ENCODE results near the gene STK32B.

Gene STK32B

GRCh38 chr4:5383191-5383980, 332.1 kb downstream of the STK32B start:
- DNase-seq (ENCODE audit: low read depth in 3 of 3, low spot score in 1 of 3) = no peak

DNA sequence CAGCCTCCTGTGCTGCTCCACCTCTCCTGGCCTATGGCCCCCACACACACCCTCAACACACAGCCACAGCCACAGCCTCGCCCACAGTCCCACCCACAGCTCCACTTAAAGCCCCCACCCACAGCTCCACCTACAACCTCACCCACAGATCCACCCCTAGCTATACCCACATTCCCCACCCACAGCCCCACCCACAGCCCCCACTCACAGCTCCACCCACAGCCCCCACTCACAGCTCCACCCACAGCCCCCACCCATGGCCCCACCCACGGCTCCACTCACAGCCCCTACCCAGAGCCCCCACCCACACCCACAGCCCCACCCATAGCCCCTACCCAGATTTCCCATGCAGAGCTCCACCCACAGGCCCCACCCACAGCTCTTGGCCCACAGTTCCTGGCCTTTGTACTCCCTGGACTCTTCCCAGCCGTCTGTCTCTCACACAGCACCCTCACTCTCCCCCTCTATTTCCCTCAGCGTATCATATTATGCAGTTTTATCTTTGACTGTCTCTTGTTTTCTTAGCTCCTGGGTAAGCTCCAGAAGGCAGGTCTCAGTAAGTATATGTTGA, 334.5 kb downstream of the STK32B start:
- no peak for DNase-seq (ENCODE audit: low read depth in 3 of 3, low spot score in 1 of 3)

- DNase-seq (ENCODE audit: low read depth in 3 of 3, low spot score in 1 of 3) = no peak
Observed at GRCh38 chr4:5386921-5387320, 335.6 kb downstream of the STK32B start.

GRCh38 chr4:5387457-5387856, 336.2 kb downstream of the STK32B start:
- no peak for DNase-seq (ENCODE audit: low read depth in 3 of 3, low spot score in 1 of 3)

DNA sequence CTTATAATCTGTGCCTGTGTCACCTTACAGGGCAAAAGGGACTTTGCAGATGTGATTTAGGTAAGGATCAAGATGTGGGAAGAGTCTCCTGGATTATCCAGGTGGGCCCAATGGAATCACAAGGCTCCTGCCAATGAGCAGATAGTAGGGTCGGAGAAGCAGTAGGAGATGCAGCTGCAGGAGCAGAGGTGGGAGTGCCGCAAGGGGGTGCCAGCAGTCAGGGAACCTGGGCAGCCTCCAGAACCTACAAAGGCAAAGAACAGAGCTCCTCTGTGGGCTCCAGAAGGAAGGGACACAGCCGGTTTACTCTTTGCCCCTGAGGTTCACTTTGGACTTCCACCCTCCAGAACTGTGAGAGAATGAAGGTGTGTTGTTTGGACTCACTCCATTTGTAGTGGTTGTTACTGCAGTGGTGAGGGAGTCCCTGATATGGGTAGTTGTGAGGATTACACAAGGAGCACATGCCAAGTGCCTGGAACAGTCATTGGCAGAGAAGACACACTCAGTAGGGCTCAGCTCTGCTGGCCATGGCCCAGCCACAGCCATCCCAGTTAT, 338.6 kb downstream of the STK32B start:
- DNase-seq (ENCODE audit: low read depth in 3 of 3, low spot score in 1 of 3) = no peak

- DNase-seq (ENCODE audit: low read depth in 3 of 3, low spot score in 1 of 3) = no peak
Observed at GRCh38 chr4:5391492-5391891, 340.2 kb downstream of the STK32B start.

DNA sequence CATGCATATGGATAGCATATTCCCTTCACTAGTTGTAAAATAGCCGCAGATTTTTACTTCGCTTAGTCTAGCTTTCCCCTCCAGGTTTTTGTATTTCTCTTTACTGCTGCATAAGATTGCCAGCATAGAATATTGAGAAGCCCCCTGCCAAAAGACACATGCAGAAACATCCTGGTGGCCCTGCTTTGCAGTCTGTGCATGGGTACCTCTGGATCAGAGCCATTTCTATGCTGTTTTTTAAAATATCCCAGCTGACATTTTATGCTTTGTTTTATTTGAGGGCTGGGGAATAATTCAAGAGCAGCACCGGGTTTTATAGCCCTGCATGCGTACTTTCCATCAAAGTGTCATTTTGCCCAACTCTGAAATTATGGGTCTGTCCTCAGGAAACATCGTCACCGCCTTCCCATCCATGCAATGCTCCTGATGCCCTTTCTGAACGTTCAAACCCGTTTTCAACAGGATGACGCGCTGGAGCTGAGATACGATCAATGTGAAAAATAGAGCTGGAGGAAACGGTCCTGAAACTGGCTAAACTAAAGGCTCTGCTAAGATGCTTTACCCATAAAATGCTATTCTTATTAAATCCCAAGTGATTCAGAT, 342.7 kb downstream of the STK32B start:
- DNase-seq (ENCODE audit: low read depth in 3 of 3, low spot score in 1 of 3) = no peak

GRCh38 chr4:5395781-5396180, 344.5 kb downstream of the STK32B start:
- no peak for DNase-seq (ENCODE audit: low read depth in 3 of 3, low spot score in 1 of 3)

GRCh38 chr4:5398056-5398455, 346.8 kb downstream of the STK32B start:
- DNase-seq (ENCODE audit: low read depth in 3 of 3, low spot score in 1 of 3) = no peak

- no peak for DNase-seq (ENCODE audit: low read depth in 3 of 3, low spot score in 1 of 3)
Observed at GRCh38 chr4:5399124-5399523, 347.8 kb downstream of the STK32B start.

DNA sequence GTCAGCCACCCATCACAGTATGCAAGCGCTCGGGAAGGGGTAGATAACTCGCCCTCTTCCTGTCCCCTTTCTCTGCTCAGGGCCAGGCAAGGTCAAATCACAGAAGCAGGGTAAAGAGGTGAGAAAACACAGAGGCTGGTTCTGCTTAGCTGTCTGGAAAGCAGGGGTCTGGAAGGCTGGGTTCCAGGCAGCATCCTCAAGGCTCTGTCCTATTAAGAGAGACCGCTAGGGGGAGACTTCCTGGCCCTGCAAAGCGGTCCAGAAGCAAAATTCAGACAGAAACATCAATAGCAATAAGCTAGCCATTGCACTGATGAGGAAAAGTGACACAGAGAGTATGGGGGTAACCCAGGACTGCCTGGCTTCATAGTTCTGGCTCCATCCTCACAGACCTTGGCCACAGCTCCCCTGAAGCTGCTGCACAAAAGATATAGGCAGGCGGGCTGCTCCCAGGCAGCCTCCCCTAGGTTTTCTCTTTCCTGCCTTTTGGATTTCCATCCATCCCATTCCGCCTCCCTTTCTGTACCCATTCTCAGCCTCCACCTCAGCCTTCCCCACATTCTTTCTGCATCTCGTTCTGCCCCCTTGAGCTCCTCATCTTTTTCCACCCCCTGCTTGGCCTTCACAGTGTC, 348.6 kb downstream of the STK32B start:
- no peak for DNase-seq (ENCODE audit: low read depth in 3 of 3, low spot score in 1 of 3)

- no peak for DNase-seq (ENCODE audit: low read depth in 3 of 3, low spot score in 1 of 3)
Observed at GRCh38 chr4:5403746-5404497, 352.6 kb downstream of the STK32B start.

- no peak for DNase-seq (ENCODE audit: low read depth in 3 of 3, low spot score in 1 of 3)
Observed at GRCh38 chr4:5409237-5409636, 358.0 kb downstream of the STK32B start.

DNA sequence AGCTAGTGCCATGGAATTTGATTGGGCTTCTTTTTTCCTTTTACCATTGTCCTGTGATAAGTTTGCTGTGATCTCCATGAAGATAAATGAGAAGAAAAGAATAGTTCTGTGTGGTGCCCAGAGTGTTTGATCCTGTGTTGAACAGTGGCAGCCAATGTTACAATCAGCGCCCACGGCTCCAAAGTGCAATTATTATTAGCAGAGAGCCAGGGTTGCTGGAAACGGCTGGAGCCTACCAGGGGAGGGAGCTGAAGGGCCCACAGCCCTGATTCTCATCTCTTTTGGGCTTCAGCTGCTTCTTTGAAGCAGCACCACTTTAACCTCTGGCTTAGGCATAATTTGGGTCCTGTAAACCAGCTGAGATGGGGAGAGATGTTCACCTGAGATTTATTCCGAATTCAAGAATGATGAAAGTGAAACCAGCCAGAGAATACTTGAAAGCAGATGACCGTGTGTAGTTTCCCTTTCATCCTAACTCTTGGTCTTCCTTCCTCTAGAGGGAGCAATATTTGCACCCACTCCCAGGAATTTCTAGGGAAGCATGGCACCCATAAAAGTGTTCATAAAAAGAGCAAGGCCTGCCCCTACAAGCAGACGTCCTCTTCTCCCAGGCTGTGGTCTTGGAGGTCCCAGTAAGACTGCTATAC, 358.8 kb downstream of the STK32B start:
- no peak for DNase-seq (ENCODE audit: low read depth in 3 of 3, low spot score in 1 of 3)

- no peak for DNase-seq (ENCODE audit: low read depth in 3 of 3, low spot score in 1 of 3)
Observed at GRCh38 chr4:5412296-5412695, 361.0 kb downstream of the STK32B start.

DNA sequence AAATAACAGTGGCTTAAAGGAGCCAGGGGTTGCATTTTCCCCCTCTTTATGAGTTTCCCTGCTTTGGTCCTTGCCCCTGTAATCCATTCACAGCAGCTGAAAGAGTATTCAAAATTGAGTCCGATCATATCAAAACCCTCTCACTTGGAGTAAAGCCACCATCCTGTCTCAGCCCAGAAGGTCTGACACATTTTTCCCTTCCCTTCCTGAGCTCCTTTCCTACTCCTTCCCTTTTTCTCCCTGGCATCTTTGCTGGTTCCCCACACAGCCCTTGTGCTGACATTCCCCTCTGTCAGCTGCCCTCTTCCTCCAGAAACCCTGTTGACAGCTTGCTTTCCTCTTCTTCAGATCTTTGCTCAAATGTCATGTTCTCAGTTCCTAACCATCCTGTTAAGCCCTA, 361.5 kb downstream of the STK32B start:
- no peak for DNase-seq (ENCODE audit: low read depth in 3 of 3, low spot score in 1 of 3)

GRCh38 chr4:5416637-5417036, 365.4 kb downstream of the STK32B start:
- no peak for DNase-seq (ENCODE audit: low read depth in 3 of 3, low spot score in 1 of 3)

GRCh38 chr4:5420266-5420665, 369.0 kb downstream of the STK32B start:
- DNase-seq (ENCODE audit: low read depth in 3 of 3, low spot score in 1 of 3) = no peak

GRCh38 chr4:5421416-5421815, 370.1 kb downstream of the STK32B start:
- no peak for DNase-seq (ENCODE audit: low read depth in 3 of 3, low spot score in 1 of 3)

DNA sequence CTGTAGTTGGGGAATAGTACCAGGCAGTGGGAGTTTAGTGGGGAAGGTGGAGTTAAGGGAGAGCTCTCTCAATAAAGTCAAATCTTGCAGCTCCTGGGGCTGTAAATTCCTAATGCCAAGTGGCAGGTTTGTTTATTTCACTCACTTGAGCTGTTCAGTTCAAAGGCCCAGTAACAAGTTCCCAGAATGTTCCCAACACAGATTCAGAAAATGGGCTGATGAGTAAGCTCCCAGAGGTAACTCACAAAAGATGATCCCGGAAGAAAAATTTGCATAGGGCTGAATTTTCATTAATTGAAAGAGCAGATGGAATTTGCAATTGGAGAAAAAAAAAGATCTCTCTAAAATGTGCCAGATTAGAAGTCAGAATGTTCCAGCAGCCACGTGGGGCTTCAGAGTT, 370.9 kb downstream of the STK32B start:
- DNase-seq (ENCODE audit: low read depth in 3 of 3, low spot score in 1 of 3) = no peak

- DNase-seq (ENCODE audit: low read depth in 3 of 3, low spot score in 1 of 3) = no peak
Observed at GRCh38 chr4:5423670-5424069, 372.4 kb downstream of the STK32B start.

Measured in stimulated activated CD4-positive, alpha-beta T cell treated with anti-CD3 and anti-CD28 coated beads, TNF-alpha, amount 100 ng/mL, for 1 hour (primary cell).